Peyer's patch (tissue), 4 donors: ENCODE data around the gene TXNDC15.

Experiments
- POLR2A ChIP-seq, 2 donors: fragments of 450-650 bp; IDR thresholded peaks; one replicate each; pipeline ENCODE4 v1.5.1; 2017; ENCODE audit warnings: antibody characterized with exemption in 2 of 2, mild to moderate bottlenecking in 2 of 2, moderate library complexity in 2 of 2
- TF ChIP-seq, protein P1 (sequence below), 6 experiments: fragments of 450-650 bp in 4 of 6; fragments of 200-600 bp in 2 of 6; sonication (generic) in 1 of 6; IDR thresholded peaks; one replicate each; pipeline ENCODE4 v1.5.1; 2017 to 2019; ENCODE audit warnings: antibody characterized with exemption in 6 of 6, mild to moderate bottlenecking in 3 of 6, moderate library complexity in 1 of 6

GRCh38 chr5:134918861-134919260 lies 44.7 kb downstream of the TXNDC15 start:
- TF ChIP-seq, protein P1, sequence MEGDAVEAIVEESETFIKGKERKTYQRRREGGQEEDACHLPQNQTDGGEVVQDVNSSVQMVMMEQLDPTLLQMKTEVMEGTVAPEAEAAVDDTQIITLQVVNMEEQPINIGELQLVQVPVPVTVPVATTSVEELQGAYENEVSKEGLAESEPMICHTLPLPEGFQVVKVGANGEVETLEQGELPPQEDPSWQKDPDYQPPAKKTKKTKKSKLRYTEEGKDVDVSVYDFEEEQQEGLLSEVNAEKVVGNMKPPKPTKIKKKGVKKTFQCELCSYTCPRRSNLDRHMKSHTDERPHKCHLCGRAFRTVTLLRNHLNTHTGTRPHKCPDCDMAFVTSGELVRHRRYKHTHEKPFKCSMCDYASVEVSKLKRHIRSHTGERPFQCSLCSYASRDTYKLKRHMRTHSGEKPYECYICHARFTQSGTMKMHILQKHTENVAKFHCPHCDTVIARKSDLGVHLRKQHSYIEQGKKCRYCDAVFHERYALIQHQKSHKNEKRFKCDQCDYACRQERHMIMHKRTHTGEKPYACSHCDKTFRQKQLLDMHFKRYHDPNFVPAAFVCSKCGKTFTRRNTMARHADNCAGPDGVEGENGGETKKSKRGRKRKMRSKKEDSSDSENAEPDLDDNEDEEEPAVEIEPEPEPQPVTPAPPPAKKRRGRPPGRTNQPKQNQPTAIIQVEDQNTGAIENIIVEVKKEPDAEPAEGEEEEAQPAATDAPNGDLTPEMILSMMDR (IDR thresholded peaks at IDR 0.05), result no peak
- no peak for TF ChIP-seq POLR2A (IDR thresholded peaks at IDR 0.05)
